ENCODE results near the gene IFT52.
"Not testable (repeated sequence)": the region's sequence is repeated elsewhere in the genome, so short reads cannot be mapped to it uniquely, and the experiment has no call there.

Gene IFT52

GRCh38 chr20:43653966-43654365, 63.2 kb downstream of the IFT52 start:
- no peak for DNase-seq (ENCODE audit: extremely low read depth, low read depth)
- TF ChIP-seq CTCF (IDR thresholded peaks at IDR 0.05; ENCODE audit: low read depth, low read length), result no peak

- not testable (repeated sequence) for DNase-seq (ENCODE audit: extremely low read depth, low read depth)
Observed at GRCh38 chr20:43655176-43655575, 64.4 kb downstream of the IFT52 start.

GRCh38 chr20:43655937-43656336, 65.2 kb downstream of the IFT52 start:
- TF ChIP-seq CTCF (IDR thresholded peaks at IDR 0.05; ENCODE audit: low read depth, low read length), result no peak
- no peak for DNase-seq (ENCODE audit: extremely low read depth, low read depth)

- TF ChIP-seq CTCF (IDR thresholded peaks at IDR 0.05; ENCODE audit: low read depth, low read length), result no peak
- no peak for DNase-seq (ENCODE audit: extremely low read depth, low read depth)
Observed at GRCh38 chr20:43658069-43658722, 67.5 kb downstream of the IFT52 start.

GRCh38 chr20:43658723-43659419, 68.1 kb downstream of the IFT52 start:
- DNase-seq (ENCODE audit: extremely low read depth, low read depth), result no peak

GRCh38 chr20:43662943-43663655, 72.4 kb downstream of the IFT52 start:
- no peak for TF ChIP-seq CTCF (IDR thresholded peaks at IDR 0.05; ENCODE audit: low read depth, low read length)
- no peak for DNase-seq (ENCODE audit: extremely low read depth, low read depth)

More at GRCh38 chr20:43658723-43659419, 68.1 kb downstream of the IFT52 start:
- no peak for TF ChIP-seq CTCF (IDR thresholded peaks at IDR 0.05; ENCODE audit: low read depth, low read length)

DNA sequence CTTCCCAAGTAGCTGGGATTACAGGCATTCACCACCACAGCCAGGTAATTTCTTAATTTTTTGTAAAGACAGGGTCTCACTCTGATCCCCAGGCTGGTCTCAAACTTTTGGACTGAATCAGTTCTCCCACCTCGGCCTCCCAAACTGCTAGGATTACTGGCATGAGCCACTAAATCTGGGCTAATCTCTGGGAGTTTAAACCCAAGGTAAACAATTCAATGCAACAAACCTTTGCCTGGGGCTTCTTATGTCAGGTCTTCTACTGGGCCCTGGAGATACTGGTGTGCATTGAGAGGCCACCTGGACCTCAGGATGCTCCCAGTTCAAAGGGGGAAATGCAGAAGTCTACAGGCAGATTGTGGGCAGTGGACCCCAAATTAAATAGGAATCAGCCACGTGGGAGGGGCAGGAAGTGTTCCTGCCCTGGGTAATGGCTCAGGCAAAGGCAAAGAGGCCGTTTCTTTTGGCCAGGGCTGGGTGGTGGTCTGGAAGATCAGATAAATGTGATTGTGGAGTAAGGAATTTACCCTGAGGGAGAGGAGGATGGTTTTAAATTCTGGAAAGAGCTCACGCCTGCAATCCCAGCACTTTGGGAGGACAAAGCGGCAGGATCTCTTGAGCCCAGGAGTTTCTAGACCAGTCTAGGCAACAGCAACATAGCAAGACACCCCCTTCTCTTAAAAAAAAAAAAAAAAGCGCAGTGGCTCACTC, 74.9 kb downstream of the IFT52 start:
- TF ChIP-seq CTCF (IDR thresholded peaks at IDR 0.05; ENCODE audit: low read depth, low read length), result no peak
- DNase-seq (ENCODE audit: extremely low read depth, low read depth), result no peak

Data from AG09319 (cell line).